K562 (cell line): ENCODE measurements around the gene HOXB8. TPM values are rescaled to one million over a fixed set of nuclear protein-coding genes. Genes with fewer than 3 reads are reported as not detected.
A peak's percentile ranks its signal among the peaks of the same experiment; 100 is the strongest.

Source experiments
- CXXC5 ChIP-seq: fragments of 250-450 bp; sonication (Bioruptor Pico); IDR thresholded peaks from 2 replicates; pipeline ENCODE4 v1.8.0; 2022; ENCODE audit warnings: inconsistent platforms, mild to moderate bottlenecking, moderate library complexity
- FOXA3 ChIP-seq, 2 experiments: fragments of 450-650 bp in 1 of 2; sonication (generic) in 1 of 2; formaldehyde crosslinking; IDR thresholded peaks in 1 of 2; conservative IDR thresholded peaks in 1 of 2; 2 replicates each; pipeline versions ENCODE4 v1.4.0 to v1.8.0; 2020 to 2022; ENCODE audit warnings: mild to moderate bottlenecking in 2 of 2, missing genetic modification reagents in 1 of 2
- HNRNPH1 ChIP-seq: fragments of 200-400 bp; formaldehyde crosslinking; optimal IDR thresholded peaks from 2 replicates; pipeline ENCODE3; 2017; ENCODE audit warnings: low read depth, mild to moderate bottlenecking, low read length, moderate library complexity
- KDM4B ChIP-seq, 2 experiments: fragments of 450-650 bp in 1 of 2; sonication (generic) in 1 of 2; IDR thresholded peaks; 2 replicates each; pipeline ENCODE4 v1.6.1; 2016 to 2017; ENCODE audit warnings: borderline replicate concordance in 2 of 2, antibody characterized with exemption in 1 of 2, low read depth in 1 of 2, mild to moderate bottlenecking in 1 of 2
- MXI1 ChIP-seq: IDR thresholded peaks from 2 replicates; pipeline ENCODE4 v1.6.1; 2011; ENCODE audit warnings: low read depth, mild to moderate bottlenecking, improper control_type of control experiment, low read length
- NCOA2 ChIP-seq, 2 experiments: fragments of 450-650 bp; IDR thresholded peaks; 2 replicates each; pipeline ENCODE4 v1.6.1; 2018; ENCODE audit warnings: mild to moderate bottlenecking in 2 of 2, moderate library complexity in 1 of 2; ENCODE audit not compliant: partially characterized antibody in 2 of 2
- NFE2 ChIP-seq: IDR thresholded peaks from 2 replicates; pipeline ENCODE4 v1.6.1; 2014; ENCODE audit warnings: antibody characterized with exemption, low read depth
- PHTF2 ChIP-seq: fragments of 250-450 bp; sonication (Bioruptor Pico); IDR thresholded peaks from 2 replicates; pipeline ENCODE4 v1.5.0; 2021; ENCODE audit warnings: mild to moderate bottlenecking
- RUNX1 ChIP-seq: sonication (generic); IDR thresholded peaks from 2 replicates; pipeline ENCODE4 v1.6.1; 2016; ENCODE audit warnings: antibody characterized with exemption, low read depth
- SMARCC2 ChIP-seq: fragments of 450-650 bp; IDR thresholded peaks from 2 replicates; pipeline ENCODE4 v1.6.1; 2017; ENCODE audit warnings: antibody characterized with exemption, moderate library complexity, mild to moderate bottlenecking, low read depth
- TCF7L2 ChIP-seq: fragments of 150-350 bp; IDR thresholded peaks from 2 replicates; pipeline ENCODE4 v1.6.1; 2016; ENCODE audit warnings: low read depth, mild to moderate bottlenecking, low read length, moderate library complexity
- TRIM28 ChIP-seq: fragments of 450-650 bp; IDR thresholded peaks from 2 replicates; pipeline ENCODE4 v1.6.1; 2017
- ZNF347 ChIP-seq: fragments of 450-650 bp; formaldehyde crosslinking; IDR thresholded peaks from 2 replicates; pipeline ENCODE4 v1.4.0; 2020; ENCODE audit warnings: low read depth, mild to moderate bottlenecking, moderate library complexity
- polyA plus RNA-seq, 8 experiments: library from polyadenylated mRNA; depleted of rRNA in 4 of 8; stranded (reverse) in 5 of 8; unstranded in 3 of 8; fragments of >200 nt; fragmentation: Nextera tagmentation in 2 of 8; fragmentation: Illumina TruSeq in 1 of 8; extraction: Ambion mirVana in 2 of 8; extraction: Trizol in 1 of 8; gene quantifications; 2 replicates each; pipeline versions ENCODE4 v1.2.1 to v1.2.3, GENCODE V29; 2011 to 2014; ENCODE audit warnings: inconsistent platforms in 1 of 8, missing spikeins in 1 of 8
- total RNA-seq, 7 experiments: library from RNA; depleted of rRNA in 6 of 7; stranded (reverse); fragments of >200 nt in 6 of 7; fragmentation: Illumina TruSeq in 2 of 7; extraction: Trizol in 2 of 7; gene quantifications; 2 replicates each; pipeline versions ENCODE4 v1.2.1 to v1.2.3, GENCODE V29; 2011 to 2021; ENCODE audit warnings: low replicate concordance in 1 of 7
- TF ChIP-seq, protein P1 (sequence below): sonication (generic); formaldehyde crosslinking; IDR thresholded peaks from 2 replicates; pipeline ENCODE4 v1.8.0; 2022; ENCODE audit warnings: missing genetic modification reagents, mild to moderate bottlenecking, moderate library complexity, borderline replicate concordance
- TF ChIP-seq, protein P2 (sequence below): fragments of 200-400 bp; formaldehyde crosslinking; IDR thresholded peaks from 2 replicates; pipeline ENCODE4 v1.6.1; 2017; ENCODE audit warnings: mild to moderate bottlenecking, low read depth, low read length, moderate library complexity
- TF ChIP-seq, protein P3 (sequence below): fragments of 250-450 bp; sonication (Bioruptor Pico); IDR thresholded peaks from 2 replicates; pipeline ENCODE4 v1.8.0; 2022; ENCODE audit warnings: inconsistent platforms, mild to moderate bottlenecking, moderate library complexity, borderline replicate concordance
- TF ChIP-seq, protein P4 (sequence below), 3 experiments: fragments of 200-800 bp in 1 of 3; fragments of 250-450 bp in 1 of 3; fragments of 450-650 bp in 1 of 3; sonication (Bioruptor Pico) in 1 of 3; sonication (Bioruptor generic) in 1 of 3; formaldehyde crosslinking in 1 of 3; IDR thresholded peaks; 2 replicates each; pipeline versions ENCODE4 v1.6.1 to v1.8.0; 2016 to 2022; ENCODE audit warnings: mild to moderate bottlenecking in 2 of 3, missing genetic modification characterization in 2 of 3, missing compliant biosample characterization in 1 of 3, moderate library complexity in 1 of 3

The HOXB8 gene
- total and polyA plus RNA-seq, 9 of the 15 experiments (the other 6 are each of a cell fraction or from before 2014, with no cell fraction given), result 0.52 to 23.8 (median 3.6) TPM

DNA sequence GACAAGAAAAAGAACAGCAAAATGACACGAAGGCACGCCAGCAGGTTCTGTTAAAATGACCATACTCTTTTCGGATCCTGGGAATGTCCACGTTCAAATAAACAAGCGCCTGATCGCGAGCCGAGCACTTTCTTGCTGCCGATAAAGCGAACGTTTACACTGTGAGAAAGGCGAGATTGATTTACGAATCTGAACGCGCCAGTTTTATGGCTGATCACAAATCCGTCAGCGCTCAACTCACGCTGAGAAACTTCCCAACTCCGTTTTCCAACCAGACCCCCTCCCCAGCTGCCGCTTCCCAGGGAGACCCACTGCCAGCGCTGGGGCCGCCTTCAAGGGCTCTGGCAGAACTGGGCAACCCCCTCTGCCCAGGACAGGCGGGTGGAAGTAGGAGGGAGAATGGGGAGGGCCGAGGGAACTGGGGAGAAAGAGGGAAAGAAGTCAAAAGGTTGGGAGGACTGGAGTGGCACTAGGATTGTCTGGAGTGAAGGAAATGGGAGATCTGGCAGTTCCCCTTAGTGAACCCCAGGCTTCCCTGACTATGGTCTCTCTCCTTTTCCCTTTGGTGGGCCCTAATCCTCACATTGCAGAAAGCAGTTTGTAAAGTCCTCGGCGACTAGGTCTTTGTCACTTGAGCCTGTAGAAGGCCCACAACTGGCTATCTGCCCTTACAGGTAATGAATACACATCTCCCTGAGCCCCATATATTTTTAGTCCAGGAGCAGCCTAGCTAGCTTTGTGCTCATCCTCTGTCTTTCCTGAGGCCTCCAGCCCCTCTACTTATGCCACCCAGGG, 43.9 kb downstream of the HOXB8 start (continued):
- TF ChIP-seq, protein P1, sequence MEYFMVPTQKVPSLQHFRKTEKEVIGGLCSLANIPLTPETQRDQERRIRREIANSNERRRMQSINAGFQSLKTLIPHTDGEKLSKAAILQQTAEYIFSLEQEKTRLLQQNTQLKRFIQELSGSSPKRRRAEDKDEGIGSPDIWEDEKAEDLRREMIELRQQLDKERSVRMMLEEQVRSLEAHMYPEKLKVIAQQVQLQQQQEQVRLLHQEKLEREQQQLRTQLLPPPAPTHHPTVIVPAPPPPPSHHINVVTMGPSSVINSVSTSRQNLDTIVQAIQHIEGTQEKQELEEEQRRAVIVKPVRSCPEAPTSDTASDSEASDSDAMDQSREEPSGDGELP, result 0 out of 2 replicates have a peak, but pooled peaks have one; percentile 23
- TF ChIP-seq RUNX1 (no peak), HNRNPH1 (no peak), KDM4B (IDR thresholded peaks at IDR 0.05; ENCODE audit: borderline replicate concordance in 2 of 2, low read depth in 1 of 2) (no peak), NFE2 (no peak), PHTF2 (CRISPR knock-in tag) (no peak), FOXA3 (CRISPR knock-in tag; conservative IDR thresholded peaks at IDR 0.05 in 1 of 2, IDR thresholded peaks at IDR 0.05 in 1 of 2) (no peak), TCF7L2 (no peak), MXI1 (no peak), SMARCC2 (no peak), TRIM28 (no peak), NCOA2 (IDR thresholded peaks at IDR 0.05; ENCODE audit: partially characterized antibody in 2 of 2) (no peak), CXXC5 (CRISPR knock-in tag) (peak; percentile 36), ZNF347 (CRISPR knock-in tag) (no peak)
- TF ChIP-seq, protein P2, sequence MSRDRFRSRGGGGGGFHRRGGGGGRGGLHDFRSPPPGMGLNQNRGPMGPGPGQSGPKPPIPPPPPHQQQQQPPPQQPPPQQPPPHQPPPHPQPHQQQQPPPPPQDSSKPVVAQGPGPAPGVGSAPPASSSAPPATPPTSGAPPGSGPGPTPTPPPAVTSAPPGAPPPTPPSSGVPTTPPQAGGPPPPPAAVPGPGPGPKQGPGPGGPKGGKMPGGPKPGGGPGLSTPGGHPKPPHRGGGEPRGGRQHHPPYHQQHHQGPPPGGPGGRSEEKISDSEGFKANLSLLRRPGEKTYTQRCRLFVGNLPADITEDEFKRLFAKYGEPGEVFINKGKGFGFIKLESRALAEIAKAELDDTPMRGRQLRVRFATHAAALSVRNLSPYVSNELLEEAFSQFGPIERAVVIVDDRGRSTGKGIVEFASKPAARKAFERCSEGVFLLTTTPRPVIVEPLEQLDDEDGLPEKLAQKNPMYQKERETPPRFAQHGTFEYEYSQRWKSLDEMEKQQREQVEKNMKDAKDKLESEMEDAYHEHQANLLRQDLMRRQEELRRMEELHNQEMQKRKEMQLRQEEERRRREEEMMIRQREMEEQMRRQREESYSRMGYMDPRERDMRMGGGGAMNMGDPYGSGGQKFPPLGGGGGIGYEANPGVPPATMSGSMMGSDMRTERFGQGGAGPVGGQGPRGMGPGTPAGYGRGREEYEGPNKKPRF, result no peak
- TF ChIP-seq, protein P3, sequence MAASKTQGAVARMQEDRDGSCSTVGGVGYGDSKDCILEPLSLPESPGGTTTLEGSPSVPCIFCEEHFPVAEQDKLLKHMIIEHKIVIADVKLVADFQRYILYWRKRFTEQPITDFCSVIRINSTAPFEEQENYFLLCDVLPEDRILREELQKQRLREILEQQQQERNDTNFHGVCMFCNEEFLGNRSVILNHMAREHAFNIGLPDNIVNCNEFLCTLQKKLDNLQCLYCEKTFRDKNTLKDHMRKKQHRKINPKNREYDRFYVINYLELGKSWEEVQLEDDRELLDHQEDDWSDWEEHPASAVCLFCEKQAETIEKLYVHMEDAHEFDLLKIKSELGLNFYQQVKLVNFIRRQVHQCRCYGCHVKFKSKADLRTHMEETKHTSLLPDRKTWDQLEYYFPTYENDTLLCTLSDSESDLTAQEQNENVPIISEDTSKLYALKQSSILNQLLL (CRISPR knock-in tag), result no peak
- TF ChIP-seq, protein P4, sequence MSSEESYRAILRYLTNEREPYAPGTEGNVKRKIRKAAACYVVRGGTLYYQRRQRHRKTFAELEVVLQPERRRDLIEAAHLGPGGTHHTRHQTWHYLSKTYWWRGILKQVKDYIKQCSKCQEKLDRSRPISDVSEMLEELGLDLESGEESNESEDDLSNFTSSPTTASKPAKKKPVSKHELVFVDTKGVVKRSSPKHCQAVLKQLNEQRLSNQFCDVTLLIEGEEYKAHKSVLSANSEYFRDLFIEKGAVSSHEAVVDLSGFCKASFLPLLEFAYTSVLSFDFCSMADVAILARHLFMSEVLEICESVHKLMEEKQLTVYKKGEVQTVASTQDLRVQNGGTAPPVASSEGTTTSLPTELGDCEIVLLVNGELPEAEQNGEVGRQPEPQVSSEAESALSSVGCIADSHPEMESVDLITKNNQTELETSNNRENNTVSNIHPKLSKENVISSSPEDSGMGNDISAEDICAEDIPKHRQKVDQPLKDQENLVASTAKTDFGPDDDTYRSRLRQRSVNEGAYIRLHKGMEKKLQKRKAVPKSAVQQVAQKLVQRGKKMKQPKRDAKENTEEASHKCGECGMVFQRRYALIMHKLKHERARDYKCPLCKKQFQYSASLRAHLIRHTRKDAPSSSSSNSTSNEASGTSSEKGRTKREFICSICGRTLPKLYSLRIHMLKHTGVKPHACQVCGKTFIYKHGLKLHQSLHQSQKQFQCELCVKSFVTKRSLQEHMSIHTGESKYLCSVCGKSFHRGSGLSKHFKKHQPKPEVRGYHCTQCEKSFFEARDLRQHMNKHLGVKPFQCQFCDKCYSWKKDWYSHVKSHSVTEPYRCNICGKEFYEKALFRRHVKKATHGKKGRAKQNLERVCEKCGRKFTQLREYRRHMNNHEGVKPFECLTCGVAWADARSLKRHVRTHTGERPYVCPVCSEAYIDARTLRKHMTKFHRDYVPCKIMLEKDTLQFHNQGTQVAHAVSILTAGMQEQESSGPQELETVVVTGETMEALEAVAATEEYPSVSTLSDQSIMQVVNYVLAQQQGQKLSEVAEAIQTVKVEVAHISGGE (CRISPR knock-in tag; IDR thresholded peaks at IDR 0.05), result no peak
